Stimulated activated CD8-positive, alpha-beta memory T cell treated with anti-CD3 and anti-CD28 coated beads, Interleukin-12 subunit alpha, Interleukin-12 subunit beta, amount 100 ng/mL, for 1 hour (primary cell): ENCODE results near the gene PLEKHG4B.

ENCODE experiments used
- DNase-seq: peaks from one replicate; pipeline ENCODE4 v3.0.0-alpha.2; 2020; ENCODE audit warnings: low read depth

The PLEKHG4B gene

DNA sequence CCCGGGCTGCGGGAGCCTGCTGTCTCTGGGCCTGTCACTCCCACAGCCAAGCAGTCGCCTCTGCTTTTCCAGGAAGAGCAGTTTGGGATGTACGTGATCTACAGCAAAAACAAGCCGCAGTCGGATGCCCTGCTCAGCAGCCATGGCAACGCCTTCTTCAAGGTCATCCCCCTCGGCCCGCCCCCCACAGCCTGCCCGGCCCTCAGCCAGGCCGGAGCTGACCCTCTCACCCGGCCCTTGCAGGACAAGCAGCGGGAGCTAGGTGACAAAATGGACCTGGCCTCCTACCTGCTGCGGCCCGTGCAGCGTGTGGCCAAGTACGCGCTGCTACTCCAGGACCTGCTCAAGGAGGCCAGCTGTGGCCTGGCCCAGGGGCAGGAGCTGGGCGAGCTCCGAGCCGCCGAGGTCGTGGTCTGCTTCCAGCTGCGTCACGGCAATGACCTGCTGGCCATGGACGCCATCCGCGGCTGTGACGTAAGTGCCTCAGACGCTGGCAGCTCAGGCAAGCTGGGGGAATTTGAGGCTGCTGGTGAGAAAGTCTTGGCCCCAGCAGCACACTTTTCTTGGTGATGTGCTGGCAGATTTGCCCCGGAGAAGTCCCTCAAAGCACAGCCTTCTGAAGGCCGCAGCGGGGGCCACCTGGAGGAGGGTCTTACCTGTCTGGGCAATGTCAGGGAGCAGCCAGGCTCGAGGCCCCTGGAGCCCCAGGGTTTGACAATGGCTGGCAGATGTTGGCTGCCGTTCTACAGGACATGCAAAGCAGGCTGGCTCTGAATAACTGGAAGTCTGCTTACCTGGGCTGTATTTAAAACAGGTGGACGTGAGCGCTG, 79.2 kb downstream of the PLEKHG4B start:
- DNase-seq: no peak

GRCh38 chr5:171801-172331, 79.9 kb downstream of the PLEKHG4B start:
- no peak for DNase-seq

GRCh38 chr5:172421-172820, 80.5 kb downstream of the PLEKHG4B start:
- DNase-seq: no peak

DNA sequence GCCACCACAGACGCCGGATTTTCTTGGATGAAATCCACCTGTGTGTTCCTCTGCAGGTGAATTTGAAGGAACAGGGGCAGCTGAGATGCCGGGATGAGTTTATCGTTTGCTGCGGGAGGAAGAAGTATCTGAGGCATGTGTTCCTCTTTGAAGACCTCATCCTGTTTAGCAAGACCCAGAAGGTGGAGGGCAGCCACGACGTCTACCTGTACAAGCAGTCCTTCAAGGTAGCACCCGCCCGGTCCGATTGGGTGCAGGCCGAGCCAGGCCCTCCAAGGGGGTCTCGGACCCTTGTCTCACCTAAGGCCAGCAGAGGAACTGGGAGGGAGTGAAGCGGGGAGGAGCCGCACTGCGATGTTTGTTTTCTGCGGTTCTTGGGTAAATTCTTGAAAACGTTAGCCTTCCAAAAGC, 80.9 kb downstream of the PLEKHG4B start:
- DNase-seq: no peak

GRCh38 chr5:173392-174290, 81.7 kb downstream of the PLEKHG4B start:
- no peak for DNase-seq

- no peak for DNase-seq
These were observed 82.3 kb downstream of the PLEKHG4B start for GRCh38 chr5:174291-174600.

- no peak for DNase-seq
These were observed 83.0 kb downstream of the PLEKHG4B start for GRCh38 chr5:174876-175465.

- DNase-seq: no peak
These were observed 84.4 kb downstream of the PLEKHG4B start for GRCh38 chr5:176296-176823.

DNA sequence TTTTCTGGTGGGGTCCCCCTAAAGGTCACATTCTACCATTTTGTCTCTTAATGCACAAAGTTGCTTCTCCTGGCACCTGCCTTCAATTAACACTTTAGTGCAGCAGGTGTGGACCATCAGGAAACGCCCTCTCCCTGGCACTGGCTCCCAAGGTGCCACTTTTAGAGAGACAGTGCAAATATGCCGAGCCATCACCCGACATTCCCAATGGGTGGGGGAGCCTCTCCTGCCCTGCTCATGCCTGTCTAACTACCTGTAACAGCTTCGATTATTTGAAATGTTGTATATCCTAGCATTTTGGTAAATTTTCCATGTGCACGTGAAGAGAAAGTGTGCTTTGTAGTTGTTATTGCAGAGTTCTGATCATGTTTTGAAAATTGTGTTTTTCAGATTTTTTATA, 86.1 kb downstream of the PLEKHG4B start:
- DNase-seq: no peak

- no peak for DNase-seq
These were observed 87.4 kb downstream of the PLEKHG4B start for GRCh38 chr5:179401-179800.

DNA sequence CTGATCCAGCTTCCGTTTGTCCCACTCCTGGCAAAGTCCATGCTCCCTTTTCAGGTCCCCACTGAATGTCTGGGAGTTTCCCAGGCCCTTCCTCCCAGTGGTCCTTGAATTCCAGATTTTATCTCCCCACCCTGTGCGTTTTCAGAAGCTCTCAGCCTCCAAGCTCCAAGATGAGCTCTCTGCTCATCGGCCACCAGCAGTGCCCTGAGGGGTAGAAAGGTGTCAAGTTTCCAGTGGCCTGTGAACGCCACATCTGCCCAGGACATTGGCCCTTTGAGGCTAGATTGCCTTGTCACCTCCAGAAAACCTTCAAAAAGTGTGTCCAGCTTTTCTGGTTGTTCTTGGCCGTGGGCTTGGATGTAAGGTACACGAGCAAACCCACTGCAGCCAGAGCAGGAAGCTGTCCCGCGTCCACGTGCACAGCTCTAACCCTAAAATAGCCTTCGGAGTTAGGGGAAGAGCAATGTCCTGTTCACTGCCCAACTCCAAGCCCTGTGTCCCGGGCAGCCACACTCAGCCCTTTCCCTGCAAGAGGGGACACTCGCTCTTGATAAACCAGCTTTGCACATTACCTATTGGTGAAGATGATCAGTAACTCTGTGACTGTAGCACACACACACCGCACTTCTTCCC, 88.4 kb downstream of the PLEKHG4B start:
- DNase-seq: no peak

- DNase-seq: no peak
These were observed 89.2 kb downstream of the PLEKHG4B start for GRCh38 chr5:181160-181559.

- no peak for DNase-seq
These were observed 89.6 kb downstream of the PLEKHG4B start for GRCh38 chr5:181566-181965.

DNA sequence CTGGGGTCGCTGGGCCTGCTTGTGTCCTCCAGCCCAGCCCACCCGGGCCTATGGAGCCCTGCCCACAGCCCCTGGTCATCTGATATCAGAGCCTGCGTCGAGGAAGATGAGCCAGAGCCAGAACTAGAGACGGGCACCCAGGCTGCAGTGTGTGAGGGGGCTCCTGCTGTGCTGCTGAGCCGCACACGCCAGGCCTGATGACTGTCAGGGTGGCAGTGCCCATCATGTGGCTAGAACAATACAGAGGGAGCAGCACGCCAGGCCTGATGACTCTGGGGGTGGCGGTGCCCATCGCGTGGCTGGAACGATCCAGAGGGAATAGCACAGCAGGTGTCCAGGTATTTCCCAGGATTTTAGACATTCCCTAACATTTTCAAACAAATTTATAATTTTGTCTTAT, 90.2 kb downstream of the PLEKHG4B start:
- no peak for DNase-seq

DNA sequence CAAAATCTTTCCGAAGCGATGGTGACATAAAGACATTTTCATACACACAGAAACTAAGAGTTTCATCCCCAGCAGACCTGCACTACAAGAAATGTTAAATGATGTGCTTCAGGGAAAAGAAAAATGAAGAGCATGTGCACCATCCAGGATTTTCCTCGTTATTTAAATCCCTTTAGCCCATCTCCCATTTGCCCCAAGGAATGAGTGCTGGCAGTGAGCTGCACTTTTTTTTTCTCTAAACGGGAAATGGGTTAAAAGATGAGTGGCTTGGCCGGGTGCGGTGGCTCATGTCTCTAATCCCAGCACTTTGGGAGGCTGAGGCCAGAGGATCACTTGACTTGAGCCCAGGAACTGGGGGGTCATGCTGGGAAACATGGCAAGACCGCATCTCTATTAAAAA, 92.5 kb downstream of the PLEKHG4B start:
- DNase-seq: no peak

- no peak for DNase-seq
These were observed 93.4 kb downstream of the PLEKHG4B start for GRCh38 chr5:185095-186070.

DNA sequence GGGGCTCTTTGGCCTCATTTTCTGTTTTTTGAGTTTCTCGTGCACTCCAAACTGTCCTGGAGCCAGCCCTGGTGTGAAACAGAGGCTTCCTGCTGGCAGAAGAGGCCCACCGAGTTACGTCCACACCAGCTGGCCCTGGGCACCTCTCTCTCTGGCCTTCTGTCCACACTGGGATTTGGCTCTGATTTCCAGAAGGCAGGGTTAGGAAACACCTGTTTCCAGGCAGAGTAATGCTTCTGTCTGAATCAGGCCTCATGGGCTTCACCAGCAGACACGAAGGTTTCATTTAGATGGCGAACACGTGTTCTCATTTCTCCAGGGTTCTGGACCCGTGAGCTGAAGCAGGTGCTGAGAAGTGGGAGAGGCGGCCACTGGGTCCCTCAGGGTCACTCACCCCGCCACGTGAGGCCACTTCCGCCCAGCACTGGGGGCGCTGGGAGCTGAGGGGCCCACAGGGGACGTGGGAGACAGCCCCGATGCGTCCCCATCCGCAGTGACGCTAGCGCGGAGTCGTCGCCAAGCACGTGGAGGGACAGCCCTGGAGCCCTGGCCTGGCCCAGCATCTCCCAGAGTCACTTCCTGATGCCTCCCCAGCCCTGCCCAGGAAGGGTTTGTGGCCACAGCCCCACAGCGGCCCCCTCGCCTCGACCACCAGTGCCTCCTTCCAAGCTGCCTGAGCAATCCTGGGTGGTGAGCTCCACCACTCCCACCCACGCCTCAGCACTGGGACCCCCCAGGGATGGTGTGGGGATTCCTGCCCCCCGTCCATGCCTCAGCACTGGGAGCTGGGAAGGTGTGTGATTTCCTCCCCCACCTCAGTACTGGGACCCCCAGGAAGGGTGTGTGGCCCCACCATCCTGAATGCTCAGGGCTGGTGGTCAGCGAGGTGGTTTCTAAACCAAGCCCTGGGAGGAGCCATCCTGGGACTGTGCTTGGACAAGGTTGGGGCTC, 94.4 kb downstream of the PLEKHG4B start:
- DNase-seq: no peak

- DNase-seq: no peak
These were observed 95.1 kb downstream of the PLEKHG4B start for GRCh38 chr5:187042-187431.

DNA sequence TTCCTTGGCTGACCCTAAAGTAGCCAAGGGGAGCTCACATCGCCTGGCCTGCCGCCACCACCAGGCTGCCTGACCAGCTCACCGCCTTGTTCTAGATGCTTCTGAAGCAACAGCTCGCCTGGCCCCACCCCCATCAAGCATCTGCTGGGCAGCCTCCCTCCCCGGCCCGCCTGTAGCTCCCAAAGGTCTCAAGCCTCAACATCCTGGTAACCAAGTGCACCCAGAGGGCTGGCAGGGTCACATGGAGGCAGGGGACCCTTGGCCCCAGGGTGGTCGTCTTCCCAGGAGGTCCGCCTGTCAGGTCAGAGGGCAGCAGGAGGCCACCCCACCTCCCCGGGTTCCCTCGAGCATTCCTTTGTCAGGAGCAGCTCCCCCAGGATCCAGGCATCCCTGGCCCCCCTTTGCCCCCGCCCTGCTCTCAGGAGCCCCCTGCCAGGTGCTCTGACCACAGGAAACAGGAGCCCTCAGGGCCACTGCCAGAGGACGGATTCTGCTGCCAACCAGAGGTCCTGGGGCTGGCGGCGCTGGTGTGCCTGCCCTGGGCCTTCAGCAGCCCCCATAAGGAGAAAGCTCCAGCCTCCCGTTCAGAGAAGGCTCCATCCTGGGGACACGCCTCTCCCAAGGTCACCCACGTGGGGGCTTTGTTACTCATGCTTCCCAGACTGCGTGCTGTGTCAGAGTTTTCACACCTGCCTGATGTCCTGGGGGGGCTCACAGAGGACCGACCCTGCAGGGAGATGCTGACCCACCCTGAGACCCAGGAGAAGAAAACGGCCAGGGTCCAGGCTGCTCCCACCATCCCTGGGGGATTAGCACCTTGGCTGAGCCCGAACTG, 95.9 kb downstream of the PLEKHG4B start:
- DNase-seq: no peak
